D341Med (cell line): ENCODE data around the gene PSG2.
"Not testable (repeated sequence)": the region's sequence is repeated elsewhere in the genome, so short reads cannot be mapped to it uniquely, and the experiment has no call there.

Source experiments
- DNase-seq: peaks from one replicate; pipeline ENCODE4 v3.0.0; 2012; ENCODE audit warnings: low spot score

PSG2 gene

GRCh38 chr19:43082601-43083000 lies at the start of gene PSG2:
PSG2 (minus strand) TSS chr19:43082701; CDS start chr19:43082569, 132 bp downstream.
- DNase-seq, result not testable (repeated sequence)

DNA sequence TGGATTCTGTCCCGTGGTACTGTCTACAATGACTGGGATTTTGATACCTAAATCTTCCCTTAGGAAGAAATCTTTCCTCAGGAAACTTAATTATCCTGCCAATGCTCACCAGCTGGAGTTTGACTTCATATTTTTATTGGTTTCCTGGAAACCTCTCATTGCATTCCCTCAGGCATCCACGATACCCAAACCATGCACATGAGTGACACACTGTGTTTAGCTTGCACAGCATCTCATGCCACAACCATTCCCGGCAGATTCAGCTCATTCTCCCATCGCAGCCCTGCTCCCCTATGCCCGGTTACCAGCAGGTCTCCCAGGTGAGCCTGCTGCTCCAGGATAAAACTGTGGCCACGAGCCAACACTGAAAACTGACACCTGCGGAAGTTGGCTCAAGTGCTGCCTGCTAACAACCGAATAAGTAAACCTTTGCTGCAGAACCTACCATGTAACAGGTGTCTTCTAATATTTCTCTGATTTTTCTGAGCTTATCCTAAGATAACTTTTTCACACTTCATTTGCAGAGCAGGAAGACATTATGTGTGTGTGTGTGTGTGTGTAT lies 48.9 kb upstream of the PSG2 start:
- not testable (repeated sequence) for DNase-seq

DNA sequence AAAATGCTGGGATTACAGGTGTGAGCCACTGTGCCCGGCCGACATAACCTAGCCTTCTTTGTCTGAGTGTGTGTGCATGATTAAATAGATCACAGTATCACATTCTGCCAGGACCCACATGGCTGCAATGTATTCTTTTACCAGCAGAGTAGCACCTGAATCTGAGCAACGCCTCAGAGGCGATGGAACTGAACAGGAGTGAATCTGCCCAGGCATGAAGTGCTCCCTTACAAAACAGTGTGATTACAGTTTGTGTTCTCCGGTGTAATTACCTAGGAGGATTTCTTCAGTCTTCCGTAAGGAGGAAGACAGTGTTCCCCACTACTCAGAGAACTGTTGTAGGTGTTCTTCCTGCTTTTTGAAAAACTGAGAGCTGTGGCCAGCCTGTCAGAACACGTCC lies 46.7 kb upstream of the PSG2 start:
- DNase-seq, result not testable (repeated sequence)

GRCh38 chr19:43127336-43127735 lies 44.8 kb upstream of the PSG2 start:
- not testable (repeated sequence) for DNase-seq

GRCh38 chr19:43126720-43127119 lies 44.2 kb upstream of the PSG2 start:
- DNase-seq, result no peak

GRCh38 chr19:43124360-43124759 lies 41.9 kb upstream of the PSG2 start:
- DNase-seq, result no peak

DNA sequence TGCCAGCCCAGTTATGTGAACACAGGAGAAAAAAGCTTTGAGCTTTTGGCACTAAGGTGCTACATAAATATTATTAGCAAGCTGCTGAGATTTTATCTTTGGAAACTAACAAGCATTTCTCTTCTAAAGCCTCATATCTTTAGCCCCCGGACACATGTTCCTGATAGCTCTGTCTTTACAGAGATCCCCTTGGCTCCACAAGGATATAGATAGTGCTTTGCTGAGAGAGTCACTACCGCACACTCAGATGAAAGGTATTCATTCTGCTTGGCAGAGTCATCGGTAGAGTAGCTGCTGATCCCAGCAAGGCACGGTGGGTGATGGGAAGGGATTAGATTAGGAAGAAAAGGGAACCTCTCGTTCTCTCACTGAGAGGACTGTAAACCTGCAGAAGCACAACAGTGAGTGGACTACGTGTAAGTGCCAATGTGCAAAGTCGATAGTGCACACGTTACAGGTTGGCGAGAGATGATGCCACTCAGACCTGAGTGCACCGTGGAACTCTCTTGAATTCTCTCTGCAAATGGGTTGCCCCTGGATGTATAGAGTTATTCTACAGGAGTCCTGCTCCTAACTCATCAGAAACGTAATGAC lies 38.0 kb upstream of the PSG2 start:
- not testable (repeated sequence) for DNase-seq

DNA sequence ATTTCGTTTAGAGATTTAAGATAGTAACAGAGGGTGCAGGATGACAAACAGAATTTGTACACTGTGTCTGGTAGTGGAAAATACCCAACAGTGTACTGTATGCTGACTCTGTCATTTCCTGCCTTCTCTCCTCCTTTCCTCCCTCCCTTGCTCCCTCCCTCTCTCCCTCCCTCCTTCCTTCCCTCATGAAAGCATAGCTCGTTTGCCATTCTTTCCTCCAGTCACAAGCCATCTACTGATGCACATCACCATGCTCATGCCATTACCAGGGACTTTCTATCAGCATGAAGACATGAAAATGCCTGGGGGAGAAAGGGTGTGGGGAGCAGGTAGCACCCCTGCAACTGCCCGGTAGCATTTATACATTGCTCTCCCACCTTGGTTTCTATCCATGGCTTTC lies 37.0 kb upstream of the PSG2 start:
- not testable (repeated sequence) for DNase-seq

- not testable (repeated sequence) for DNase-seq
Observed at GRCh38 chr19:43116421-43116820, 33.9 kb upstream of the PSG2 start.

GRCh38 chr19:43115548-43115947 lies 33.0 kb upstream of the PSG2 start:
- DNase-seq, result not testable (repeated sequence)

DNA sequence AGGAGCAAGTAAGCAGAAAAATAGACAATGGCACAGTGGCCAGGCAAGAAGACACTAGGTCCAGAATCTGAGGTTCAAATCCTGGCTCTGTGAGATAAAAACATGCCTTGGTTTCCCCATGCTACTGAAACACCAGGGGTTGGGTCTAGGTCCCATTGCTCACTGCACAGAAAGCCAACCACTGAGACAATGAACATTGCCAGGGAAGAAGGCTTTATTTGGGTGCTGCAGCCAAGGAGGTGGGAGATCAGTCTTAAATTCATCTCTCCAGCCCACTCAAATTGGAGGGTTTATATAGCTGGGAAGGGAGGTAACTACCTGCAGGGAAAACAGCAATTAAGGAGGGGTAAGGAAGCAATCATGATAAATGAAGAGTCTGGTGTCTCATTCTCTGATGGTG lies 32.6 kb upstream of the PSG2 start:
- DNase-seq, result not testable (repeated sequence)

DNA sequence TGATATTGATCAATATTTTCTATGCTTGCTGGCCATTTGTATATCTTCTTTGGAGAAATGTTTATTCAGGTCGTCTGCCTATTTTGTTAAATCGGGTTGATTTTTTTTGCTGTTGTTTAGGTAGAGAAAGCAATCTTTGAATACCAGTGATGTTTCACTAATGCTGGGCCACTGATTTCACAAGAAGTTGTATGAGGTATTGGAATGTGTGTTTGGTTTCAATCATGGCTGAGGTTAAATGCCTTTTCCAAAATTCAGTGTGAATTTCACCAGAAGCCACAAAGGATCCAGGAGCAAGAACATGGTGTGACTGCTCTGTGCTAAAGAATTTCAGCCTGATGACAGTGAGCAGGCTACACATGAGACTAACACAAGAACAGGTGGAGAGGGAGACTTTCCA lies 32.1 kb upstream of the PSG2 start:
- not testable (repeated sequence) for DNase-seq

DNA sequence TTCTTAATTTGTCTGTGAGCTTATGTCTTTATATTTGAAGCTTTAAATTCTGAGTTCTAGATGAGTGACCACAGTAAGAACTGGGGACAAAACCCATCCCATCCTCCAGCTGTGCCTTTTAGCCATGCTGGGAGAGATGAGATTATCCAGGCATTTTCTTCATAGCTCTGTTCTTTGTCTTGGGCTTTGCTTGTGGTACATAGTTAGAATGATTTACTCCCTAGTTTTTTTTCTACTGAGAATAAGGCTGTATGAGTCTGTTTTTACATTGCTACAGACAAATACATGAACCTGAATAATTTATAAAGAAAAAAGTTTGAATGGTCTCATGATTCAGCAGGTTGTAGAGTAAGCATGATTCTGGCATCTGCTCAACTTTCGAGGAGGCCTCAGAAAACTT lies 24.9 kb upstream of the PSG2 start:
- not testable (repeated sequence) for DNase-seq

DNA sequence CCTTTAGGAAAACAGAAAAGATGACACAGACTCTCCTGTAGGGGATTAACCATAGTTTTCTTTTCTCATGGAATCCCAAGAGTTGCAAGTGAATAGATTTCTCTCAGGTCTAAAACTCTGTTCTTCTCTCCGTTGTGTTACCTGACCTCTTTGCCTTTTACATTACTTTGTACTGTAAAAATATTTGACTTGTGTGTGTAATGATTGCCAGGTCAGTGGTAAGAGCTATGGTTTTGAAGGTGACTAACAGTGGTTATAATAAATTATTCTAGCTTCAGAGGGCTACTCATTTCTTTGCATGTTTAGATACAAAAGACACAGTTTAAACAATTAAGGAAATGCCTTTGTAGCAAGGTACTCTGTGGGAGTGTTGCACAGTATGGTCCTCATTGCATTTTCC lies 23.0 kb upstream of the PSG2 start:
- no peak for DNase-seq

- not testable (repeated sequence) for DNase-seq
Observed at GRCh38 chr19:43104215-43104850, 21.8 kb upstream of the PSG2 start.

DNA sequence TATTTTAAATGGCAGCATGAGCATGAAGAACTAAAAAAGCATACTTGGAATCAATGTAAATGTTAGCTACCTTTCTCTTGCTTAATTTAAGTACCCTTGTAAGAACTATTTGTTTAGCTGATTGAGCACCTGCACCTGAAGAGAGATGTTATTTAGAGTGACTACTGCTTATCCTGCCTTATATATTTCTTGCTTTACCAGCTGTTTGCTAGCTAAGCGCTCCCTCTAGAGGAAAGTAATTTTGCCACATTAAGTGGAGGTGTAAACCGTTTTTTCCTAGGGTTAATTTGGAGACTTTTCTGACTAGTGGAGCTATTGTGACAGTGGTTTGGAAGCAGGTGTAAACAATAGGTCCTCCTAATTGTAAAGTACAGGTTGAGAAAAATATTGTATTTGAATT lies 19.4 kb upstream of the PSG2 start:
- DNase-seq, result no peak

GRCh38 chr19:43098416-43098815 lies 15.9 kb upstream of the PSG2 start:
- not testable (repeated sequence) for DNase-seq

GRCh38 chr19:43087702-43088340 lies 5.3 kb upstream of the PSG2 start:
- DNase-seq, result not testable (repeated sequence)

DNA sequence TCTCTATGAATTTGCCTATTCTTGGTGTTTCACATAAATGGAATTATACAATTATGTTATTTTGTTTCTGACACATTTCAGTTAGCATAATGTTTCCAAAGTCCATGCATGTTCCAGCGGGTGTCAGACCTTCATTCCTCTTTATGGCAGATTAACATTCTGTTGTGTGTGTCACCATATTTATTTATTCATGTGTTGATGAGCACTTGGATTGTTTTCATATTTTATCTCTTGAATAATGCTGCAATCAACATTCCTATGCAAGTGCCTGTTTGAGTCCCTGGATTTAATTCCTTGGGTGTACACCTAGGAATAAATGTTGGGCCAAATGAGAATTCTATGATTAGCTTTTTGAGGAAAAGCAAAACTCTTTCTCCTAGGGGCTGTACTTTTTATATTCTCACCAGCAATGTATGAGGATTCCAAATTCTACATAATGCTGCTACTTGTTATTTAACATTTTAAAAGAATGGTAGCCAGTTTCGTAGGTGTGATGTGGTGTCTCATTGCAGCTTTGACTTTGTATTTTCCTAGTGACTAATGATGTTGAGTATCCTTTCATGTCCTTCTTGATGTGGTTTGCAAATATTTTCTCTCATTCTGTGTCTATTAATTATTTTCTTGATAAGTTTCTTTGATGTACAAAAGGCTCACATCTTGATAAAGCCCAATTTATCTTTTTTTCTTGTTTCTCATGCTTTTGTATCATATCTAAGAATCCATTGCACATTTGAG lies 3.5 kb upstream of the PSG2 start:
- not testable (repeated sequence) for DNase-seq

DNA sequence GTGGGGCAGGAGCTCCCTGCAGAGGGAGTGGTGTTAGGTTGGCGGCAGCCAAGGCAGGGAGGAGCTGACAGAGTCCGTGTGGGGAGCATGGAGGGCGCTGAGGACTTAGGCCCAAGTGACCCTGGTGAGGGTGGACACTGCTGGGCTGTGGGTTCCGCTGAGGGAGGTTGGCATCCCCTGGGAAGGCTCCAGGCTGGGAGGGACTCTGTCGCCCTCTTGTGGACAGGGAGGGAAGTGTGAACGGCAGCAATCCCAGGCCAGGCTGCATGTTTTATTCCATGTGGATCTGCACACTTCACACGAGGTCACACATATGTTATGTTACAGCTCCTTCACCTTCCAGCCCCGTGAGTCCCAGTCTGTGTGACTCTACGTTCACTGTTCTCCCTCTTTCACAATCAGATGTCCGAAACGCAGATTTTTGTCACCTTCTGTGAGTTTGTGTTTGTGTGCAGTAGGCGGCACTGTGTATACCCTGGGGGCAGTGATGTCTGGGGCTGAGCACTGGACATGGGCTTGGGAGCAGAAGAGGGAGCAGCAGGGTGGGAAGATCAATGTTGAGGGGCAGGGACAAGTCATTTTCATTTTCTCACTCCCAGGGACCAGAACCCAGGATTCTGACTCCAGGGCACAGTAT lies 1.8 kb upstream of the PSG2 start:
- DNase-seq, result not testable (repeated sequence)

DNA sequence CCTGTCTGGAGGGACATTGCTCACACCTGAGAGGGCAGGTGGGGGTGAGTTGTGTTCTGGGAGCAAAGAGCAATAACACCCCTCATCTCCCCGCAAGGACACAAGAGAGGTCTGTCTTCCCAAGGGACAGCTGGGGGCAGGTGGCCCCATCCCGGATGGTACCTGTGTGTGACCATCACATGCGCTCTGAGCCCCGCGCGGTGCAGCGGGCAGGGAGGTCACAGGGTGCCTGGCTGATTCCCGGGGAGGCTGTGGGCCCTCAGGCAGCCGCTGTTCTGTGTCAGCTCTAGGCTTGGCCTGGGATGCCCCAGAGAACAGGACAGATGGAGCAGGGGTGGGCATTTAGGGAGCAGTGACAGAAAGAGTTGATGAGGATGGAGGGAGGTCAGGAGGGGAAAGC lies 1.2 kb upstream of the PSG2 start:
- DNase-seq, result not testable (repeated sequence)

GRCh38 chr19:43078311-43078710 lies 4.2 kb downstream of the PSG2 start:
- DNase-seq, result no peak
